GM18907 (cell line): ENCODE measurements around the gene NECTIN3.
A peak's percentile ranks its signal among the peaks of the same experiment; 100 is the strongest.

ENCODE experiments used
- ATAC-seq: cut with Tn5 transposase; IDR thresholded peaks from one replicate; pipeline ENCODE4 v1.9.1; 2021; ENCODE audit warnings: mild to moderate bottlenecking, moderate library complexity; ENCODE audit not compliant: unreplicated experiment

The NECTIN3 gene

DNA sequence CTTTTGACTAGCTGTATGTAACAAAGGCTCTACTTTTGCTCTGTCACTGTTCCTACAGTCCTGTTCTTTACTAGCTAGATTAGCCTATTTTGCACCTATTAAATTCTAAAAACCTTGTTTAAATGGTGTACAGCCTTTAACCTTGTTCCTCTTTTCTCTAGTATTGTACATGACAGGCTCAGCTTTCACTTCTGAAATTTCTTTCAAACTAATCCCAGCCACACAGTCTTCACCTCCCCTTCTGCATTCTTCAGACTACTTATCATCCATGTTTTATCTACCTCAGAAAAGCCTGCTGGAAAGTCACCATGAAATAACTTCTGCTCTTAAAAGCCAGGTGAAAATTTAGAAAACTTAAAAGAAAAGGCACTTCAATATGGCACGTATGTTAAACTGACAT is 122.4 kb downstream of the NECTIN3 start:
- ATAC-seq: peak; percentile 48

- ATAC-seq: no peak
These were observed 125.9 kb downstream of the NECTIN3 start for GRCh38 chr3:111197485-111197884.

GRCh38 chr3:111200027-111200426 is 128.4 kb downstream of the NECTIN3 start:
- ATAC-seq: no peak

DNA sequence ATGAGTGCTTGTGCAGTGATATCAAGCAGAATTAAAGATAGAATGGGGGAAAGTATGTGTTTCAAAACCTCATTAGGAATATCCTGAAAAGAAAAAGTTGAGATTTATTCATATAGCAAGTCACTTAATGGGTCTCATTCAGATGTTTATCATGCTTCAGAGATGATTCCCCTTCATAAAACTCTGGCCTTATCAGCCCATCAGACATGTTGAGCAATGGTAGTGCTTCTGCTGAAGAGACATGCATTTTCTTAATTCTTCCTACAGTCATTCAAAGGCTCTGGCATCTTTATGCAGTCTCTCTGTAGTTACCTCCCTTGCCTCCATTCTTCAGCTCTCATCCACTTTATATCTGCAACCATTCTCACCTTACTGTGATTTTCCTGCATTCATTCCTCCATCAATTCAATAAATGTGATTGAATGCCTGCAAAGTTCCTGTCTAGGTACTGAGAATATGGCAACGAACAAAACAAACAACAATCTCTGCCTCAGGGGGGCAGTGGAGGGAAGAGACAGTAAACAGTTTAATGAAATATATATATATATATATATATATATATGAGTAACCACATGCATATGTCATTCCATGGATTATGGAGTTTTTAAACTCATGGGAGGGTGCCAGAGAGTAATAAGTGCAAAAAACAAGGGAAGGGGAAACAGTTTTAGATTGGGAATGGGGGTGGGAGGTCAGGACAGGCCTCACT is 138.5 kb downstream of the NECTIN3 start:
- ATAC-seq: no peak

DNA sequence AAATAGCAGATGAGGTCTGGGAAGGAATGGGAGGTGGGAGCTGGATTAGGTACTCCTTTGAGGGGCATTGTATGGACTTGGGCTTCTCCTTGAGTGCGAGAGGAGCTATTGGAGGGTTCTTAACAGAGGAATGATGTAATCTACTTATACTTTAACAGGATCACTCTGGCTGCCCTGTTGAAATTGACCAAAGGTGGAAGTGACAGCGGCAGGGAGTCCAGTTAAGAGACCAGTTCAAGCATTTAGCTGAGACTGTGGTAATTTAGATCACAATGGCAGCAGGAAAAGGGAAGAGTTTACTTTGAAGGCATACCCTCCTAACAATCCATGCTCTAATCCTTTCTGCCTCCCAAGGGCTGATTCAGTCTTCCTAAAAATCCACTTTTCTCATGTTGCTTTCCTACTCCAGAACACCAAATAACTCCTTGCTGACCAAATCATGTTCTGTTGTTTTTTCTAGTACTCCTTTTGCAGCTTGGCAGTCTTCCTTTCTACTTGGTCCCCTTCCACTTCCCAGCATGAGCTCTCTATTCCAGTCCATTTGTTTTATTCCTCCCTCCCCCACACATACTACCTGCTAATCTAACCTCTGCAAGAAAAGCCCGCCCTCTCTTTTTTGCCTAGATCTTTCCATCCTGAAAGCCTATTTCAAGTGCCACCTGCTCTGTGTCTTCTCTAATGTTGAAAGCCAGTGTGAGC is 139.4 kb downstream of the NECTIN3 start:
- no peak for ATAC-seq

GRCh38 chr3:111212511-111212910 is 140.9 kb downstream of the NECTIN3 start:
- ATAC-seq: no peak

- no peak for ATAC-seq
These were observed 143.9 kb downstream of the NECTIN3 start for GRCh38 chr3:111215481-111215880.

- ATAC-seq: no peak
These were observed 147.0 kb downstream of the NECTIN3 start for GRCh38 chr3:111218615-111219014.

GRCh38 chr3:111227216-111227615 is 155.6 kb downstream of the NECTIN3 start:
- ATAC-seq: no peak

DNA sequence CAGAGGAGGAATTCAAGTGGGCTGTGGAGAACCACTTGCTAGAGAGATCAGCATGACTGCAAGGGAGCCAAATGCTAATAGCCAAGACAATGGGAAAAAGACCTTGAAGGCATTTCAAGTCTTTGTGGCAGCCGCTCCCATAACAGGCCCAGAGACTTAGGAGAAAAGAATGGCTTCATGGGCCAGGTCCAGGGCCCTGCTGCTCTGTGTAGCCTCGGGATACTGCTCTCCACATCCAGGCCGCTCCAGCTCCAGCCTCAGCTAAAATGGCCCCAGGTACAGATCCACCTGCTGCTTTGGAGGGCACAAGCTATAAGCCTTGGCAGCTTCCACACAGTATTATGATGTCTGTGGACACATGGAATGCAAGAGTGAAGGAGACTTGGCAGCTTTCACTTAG is 157.7 kb downstream of the NECTIN3 start:
- no peak for ATAC-seq

DNA sequence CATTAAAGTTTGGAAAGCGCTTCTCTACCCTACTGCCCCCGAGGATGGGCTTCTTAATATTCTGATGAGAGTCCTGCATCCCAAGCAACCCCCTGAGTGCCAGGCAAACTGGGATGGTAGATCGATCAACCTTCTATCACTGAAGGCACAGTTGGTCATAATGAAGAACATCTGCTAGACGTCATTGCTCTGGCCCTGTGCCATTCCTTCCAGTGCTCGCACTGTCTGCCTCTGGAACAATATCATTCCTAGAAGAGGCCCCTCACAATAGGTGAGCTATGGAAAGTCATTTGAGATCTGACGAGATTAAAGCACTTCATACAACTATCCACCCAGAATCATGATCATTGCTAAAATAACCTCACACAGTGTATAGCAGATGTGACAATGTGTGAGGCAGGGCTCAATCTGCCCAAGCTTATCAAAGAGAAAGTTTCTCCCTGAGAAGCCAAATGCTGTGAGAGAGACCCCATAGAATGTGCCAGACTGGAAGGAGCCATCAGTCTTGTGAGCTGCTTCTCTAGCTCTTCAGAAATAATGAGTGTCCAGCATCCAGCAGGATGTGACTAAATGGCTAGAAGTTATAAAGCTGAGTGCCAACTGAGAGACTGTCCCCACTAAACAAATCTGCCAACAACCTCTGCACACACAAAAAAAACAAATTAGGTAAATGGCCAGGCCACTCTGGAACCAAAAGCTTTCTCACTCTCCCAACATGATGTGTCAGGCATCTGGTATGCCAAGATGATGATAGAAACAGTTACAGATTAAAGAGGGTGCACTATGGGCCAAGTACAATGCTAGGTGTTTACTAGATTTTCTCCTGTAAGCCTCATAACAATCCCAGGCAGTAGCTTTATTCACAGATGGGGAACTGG is 165.5 kb downstream of the NECTIN3 start:
- ATAC-seq: no peak

- ATAC-seq: no peak
These were observed 166.3 kb downstream of the NECTIN3 start for GRCh38 chr3:111237946-111238345.

DNA sequence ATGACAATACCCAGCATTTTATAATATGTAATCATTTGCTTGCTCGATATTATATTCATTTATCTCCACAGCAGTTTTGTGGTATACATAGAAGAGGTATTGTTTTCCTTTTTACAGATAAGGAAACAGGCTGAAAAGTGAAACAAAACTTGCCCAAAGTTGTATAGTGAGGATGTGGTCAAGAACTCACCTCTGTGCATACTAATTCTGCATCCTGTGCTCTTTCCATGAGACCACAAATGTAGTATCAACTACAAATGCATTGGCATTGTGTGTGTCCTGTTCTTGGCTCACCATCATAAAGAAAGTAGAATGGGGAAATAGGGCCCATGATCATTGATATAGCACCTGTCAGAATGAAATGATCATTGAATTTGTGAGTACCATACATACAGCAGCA is 167.3 kb downstream of the NECTIN3 start:
- ATAC-seq: peak; percentile 100

DNA sequence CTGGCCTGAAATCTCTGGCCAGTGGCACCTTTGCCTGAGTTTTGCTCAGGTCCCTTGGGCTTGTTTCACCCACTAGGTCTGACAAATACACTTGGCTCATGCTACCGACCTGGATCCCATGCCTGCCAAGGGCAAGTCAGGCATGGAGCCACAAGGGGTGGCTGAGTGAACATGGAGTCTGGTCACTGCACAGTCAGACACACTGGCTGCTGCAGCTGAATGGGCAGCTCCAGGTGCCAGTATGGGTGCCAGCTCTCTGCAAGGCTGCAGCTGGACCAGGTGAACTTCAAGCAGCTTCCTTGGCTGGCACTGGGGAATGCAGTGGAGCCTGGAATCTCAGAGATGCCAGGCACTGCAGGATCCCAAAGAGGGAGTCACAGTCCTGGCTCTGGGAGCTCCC is 170.3 kb downstream of the NECTIN3 start:
- no peak for ATAC-seq
